ENCODE data around the gene SCMH1.
A peak's percentile ranks its signal among the peaks of the same experiment; 100 is the strongest.

Gene SCMH1

DNA sequence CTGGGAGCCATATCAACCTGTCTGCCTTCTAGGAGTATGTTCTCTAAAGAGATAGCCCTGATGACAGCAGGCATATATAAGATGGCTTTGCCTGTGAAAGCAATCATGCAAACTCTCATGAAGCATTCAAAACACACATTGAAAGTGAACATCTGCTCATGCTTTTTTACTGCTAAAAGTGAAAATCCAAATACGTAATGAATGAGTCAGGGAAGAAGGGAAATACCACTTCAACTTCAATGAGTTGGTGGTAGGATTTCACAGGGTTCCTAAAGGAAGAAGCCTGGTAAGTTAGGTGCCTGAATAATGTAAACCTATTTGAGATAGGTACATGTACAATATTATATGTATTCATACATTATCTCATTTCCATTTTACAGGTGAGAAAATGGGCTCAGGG lies 170.1 kb downstream of the SCMH1 start:
- DNase-seq (ENCODE audit: low read depth) = peak; percentile 29
- H3K4me3 ChIP-seq (ENCODE audit: low read depth, low read length) = no peak overlapping the region
- TF ChIP-seq, protein P1, sequence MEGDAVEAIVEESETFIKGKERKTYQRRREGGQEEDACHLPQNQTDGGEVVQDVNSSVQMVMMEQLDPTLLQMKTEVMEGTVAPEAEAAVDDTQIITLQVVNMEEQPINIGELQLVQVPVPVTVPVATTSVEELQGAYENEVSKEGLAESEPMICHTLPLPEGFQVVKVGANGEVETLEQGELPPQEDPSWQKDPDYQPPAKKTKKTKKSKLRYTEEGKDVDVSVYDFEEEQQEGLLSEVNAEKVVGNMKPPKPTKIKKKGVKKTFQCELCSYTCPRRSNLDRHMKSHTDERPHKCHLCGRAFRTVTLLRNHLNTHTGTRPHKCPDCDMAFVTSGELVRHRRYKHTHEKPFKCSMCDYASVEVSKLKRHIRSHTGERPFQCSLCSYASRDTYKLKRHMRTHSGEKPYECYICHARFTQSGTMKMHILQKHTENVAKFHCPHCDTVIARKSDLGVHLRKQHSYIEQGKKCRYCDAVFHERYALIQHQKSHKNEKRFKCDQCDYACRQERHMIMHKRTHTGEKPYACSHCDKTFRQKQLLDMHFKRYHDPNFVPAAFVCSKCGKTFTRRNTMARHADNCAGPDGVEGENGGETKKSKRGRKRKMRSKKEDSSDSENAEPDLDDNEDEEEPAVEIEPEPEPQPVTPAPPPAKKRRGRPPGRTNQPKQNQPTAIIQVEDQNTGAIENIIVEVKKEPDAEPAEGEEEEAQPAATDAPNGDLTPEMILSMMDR (conservative IDR thresholded peaks at IDR 0.05; ENCODE audit: low read depth, low read length) = no peak

GRCh38 chr1:41056907-41057306 lies 185.2 kb downstream of the SCMH1 start:
- DNase-seq (ENCODE audit: low read depth) = no peak
- no peak overlapping the region for H3K4me3 ChIP-seq (ENCODE audit: low read depth, low read length)
- TF ChIP-seq, protein P1 (conservative IDR thresholded peaks at IDR 0.05; ENCODE audit: low read depth, low read length) = no peak

- DNase-seq (ENCODE audit: low read depth) = no peak
- TF ChIP-seq, protein P1 (conservative IDR thresholded peaks at IDR 0.05; ENCODE audit: low read depth, low read length) = no peak
- no peak overlapping the region for H3K4me3 ChIP-seq (ENCODE audit: low read depth, low read length)
Measured at GRCh38 chr1:41053316-41053715, 188.8 kb downstream of the SCMH1 start.

DNA sequence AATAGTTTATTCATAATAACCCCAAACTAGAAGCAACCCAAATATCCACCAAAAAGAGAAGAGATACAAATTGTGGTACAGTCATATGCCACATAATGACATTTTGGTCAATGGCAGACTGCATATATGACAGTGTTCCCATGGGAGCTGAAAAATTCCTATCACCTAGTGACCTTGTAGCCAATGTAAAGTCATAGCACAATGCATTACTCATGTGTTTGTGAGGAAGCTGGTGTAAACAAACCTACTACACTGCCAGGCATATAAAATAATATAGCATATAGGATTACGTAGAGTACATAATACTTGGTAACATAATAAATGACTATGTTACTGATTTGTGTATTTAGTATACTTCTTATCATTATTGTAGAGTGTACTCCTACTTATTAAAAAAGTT lies 191.1 kb downstream of the SCMH1 start:
- TF ChIP-seq, protein P1 (conservative IDR thresholded peaks at IDR 0.05; ENCODE audit: low read depth, low read length) = no peak
- no peak for DNase-seq (ENCODE audit: low read depth)
- no peak overlapping the region for H3K4me3 ChIP-seq (ENCODE audit: low read depth, low read length)

- H3K4me3 ChIP-seq (ENCODE audit: low read depth, low read length) = no peak overlapping the region
- DNase-seq (ENCODE audit: low read depth) = no peak
- TF ChIP-seq, protein P1 (conservative IDR thresholded peaks at IDR 0.05; ENCODE audit: low read depth, low read length) = no peak
Measured at GRCh38 chr1:41048540-41048939, 193.6 kb downstream of the SCMH1 start.

DNA sequence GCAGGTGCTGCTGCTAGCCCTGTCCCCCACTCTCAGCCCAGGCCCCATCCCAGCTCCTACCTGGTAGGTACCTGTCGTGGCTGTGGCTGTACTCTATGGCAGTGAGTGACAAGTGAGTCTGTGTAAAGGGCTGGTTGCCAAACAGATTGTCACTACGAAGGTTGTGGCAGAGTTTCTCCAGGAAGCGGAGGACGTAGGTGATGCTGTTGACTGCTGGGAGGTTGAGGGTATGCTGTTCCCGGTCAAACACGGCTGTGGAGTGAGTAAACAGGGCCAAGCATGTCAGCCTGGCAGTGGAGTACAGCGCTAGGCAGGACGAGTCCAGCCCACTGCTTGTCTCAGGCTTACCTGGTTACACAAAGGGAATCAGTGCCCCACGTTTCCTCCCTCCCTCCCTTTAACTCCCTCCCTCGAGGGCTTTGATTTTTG lies 195.7 kb downstream of the SCMH1 start:
- TF ChIP-seq, protein P1 (conservative IDR thresholded peaks at IDR 0.05; ENCODE audit: low read depth, low read length) = no peak
- H3K4me3 ChIP-seq (ENCODE audit: low read depth, low read length) = no peak overlapping the region
- no peak for DNase-seq (ENCODE audit: low read depth)

GRCh38 chr1:41045740-41046139 lies 196.4 kb downstream of the SCMH1 start:
- H3K4me3 ChIP-seq (ENCODE audit: low read depth, low read length) = no peak overlapping the region
- DNase-seq (ENCODE audit: low read depth) = peak; percentile 65
- TF ChIP-seq, protein P1 (conservative IDR thresholded peaks at IDR 0.05; ENCODE audit: low read depth, low read length) = no peak
